ENCODE data around the gene CACNA1B. TPM values are rescaled to one million over a fixed set of nuclear protein-coding genes. Genes with fewer than 3 reads are reported as not detected.

Gene CACNA1B
- total and polyA plus RNA-seq, 2 donors (not counting 1 experiment from before 2014, with no cell fraction given): 0.15 TPM; not detected in 1

- no peak for ATAC-seq (ENCODE audit: low read depth)
- Histone ChIP-seq H3K9me3 (ENCODE audit: control extremely low read depth in 1 of 3, control insufficient read depth in 2 of 3, insufficient read depth in 1 of 3, low read length in 2 of 3) (peaks cover 0 to 8% (median 0%) of the 10 kb centered on the region in 3 donors), H2AFZ (ENCODE audit: insufficient read depth, low read depth, low read length, poor library complexity, severe bottlenecking) (no peak overlapping the region), H3K4me2 (replicated peaks; ENCODE audit: low read depth, low read length, poor library complexity, severe bottlenecking) (no peak overlapping the region), H4K20me1 (ENCODE audit: control insufficient read depth, insufficient read depth, low read length, poor library complexity, severe bottlenecking) (no peaks in the 10 kb centered on the region), H3K4me3 (ENCODE audit: control extremely low read depth in 1 of 5, extremely low read depth in 1 of 5, insufficient read depth in 1 of 5, low read depth in 2 of 5, low read length in 4 of 5) (no peak overlapping the region), H3K9ac (ENCODE audit: low read length) (no peak overlapping the region), H3K36me3 (replicated peaks in 1 of 2; ENCODE audit: control extremely low read depth in 1 of 2, control insufficient read depth in 1 of 2, extremely low read depth in 1 of 2, insufficient read depth in 2 of 2, low read length in 1 of 2) (no peaks in the 10 kb centered on the region), H3K27me3 (replicated peaks in 1 of 4; ENCODE audit: control extremely low read depth in 1 of 4, control insufficient read depth in 3 of 4, insufficient read depth in 4 of 4, low read length in 3 of 4) (no peaks in the 10 kb centered on the region), H3K79me2 (ENCODE audit: control insufficient read depth, insufficient read depth, low read length) (no peaks in the 10 kb centered on the region), H3K4me1 (ENCODE audit: control insufficient read depth in 2 of 2, insufficient read depth in 2 of 2, low read length in 2 of 2) (no peaks in the 10 kb centered on the region), H3K27ac (ENCODE audit: low read length in 2 of 2) (no peak overlapping the region)
- no peaks in the 10 kb centered on the region for H3K4me1 Mint-ChIP-seq
- no peak overlapping the region for H3K4me3 Mint-ChIP-seq
- WGBS (ENCODE audit: insufficient coverage): 83% methylated on average over 16 of the region's 16 CpGs
- H3K27ac Mint-ChIP-seq: no peak overlapping the region
- TF ChIP-seq CTCF (IDR thresholded peaks at IDR 0.05) (no peak), EZH2 (IDR thresholded peaks at IDR 0.05; ENCODE audit: borderline replicate concordance, insufficient read depth, low read depth, low read length, poor library complexity, severe bottlenecking) (no peak)
- no peak for DNase-seq
- ChIA-PET CTCF (no interaction called here), POLR2A (no interaction called here)
- peaks cover 3% of the 10 kb centered on the region for H3K27me3 Mint-ChIP-seq
- no peaks in the 10 kb centered on the region for H3K9me3 Mint-ChIP-seq (ENCODE audit: insufficient read depth)
- intact Hi-C loops (cut with micrococcal nuclease): no loop called here
Measured at GRCh38 chr9:138101444-138102234, 224.1 kb downstream of the CACNA1B start.

- intact Hi-C loops (cut with micrococcal nuclease): no loop called here
- H3K27ac Mint-ChIP-seq: no peak overlapping the region
- Histone ChIP-seq H3K36me3 (replicated peaks in 1 of 2; ENCODE audit: control extremely low read depth in 1 of 2, control insufficient read depth in 1 of 2, extremely low read depth in 1 of 2, insufficient read depth in 2 of 2, low read length in 1 of 2) (no peaks in the 10 kb centered on the region), H3K4me1 (ENCODE audit: control insufficient read depth in 2 of 2, insufficient read depth in 2 of 2, low read length in 2 of 2) (no peaks in the 10 kb centered on the region), H3K9ac (ENCODE audit: low read length) (no peak overlapping the region), H3K79me2 (ENCODE audit: control insufficient read depth, insufficient read depth, low read length) (no peaks in the 10 kb centered on the region), H3K27ac (ENCODE audit: low read length in 2 of 2) (no peak overlapping the region), H2AFZ (ENCODE audit: insufficient read depth, low read depth, low read length, poor library complexity, severe bottlenecking) (no peak overlapping the region), H3K4me2 (replicated peaks; ENCODE audit: low read depth, low read length, poor library complexity, severe bottlenecking) (no peak overlapping the region), H4K20me1 (ENCODE audit: control insufficient read depth, insufficient read depth, low read length, poor library complexity, severe bottlenecking) (no peaks in the 10 kb centered on the region), H3K9me3 (ENCODE audit: control extremely low read depth in 1 of 3, control insufficient read depth in 2 of 3, insufficient read depth in 1 of 3, low read length in 2 of 3) (peaks cover 0 to 8% (median 0%) of the 10 kb centered on the region in 3 donors), H3K27me3 (replicated peaks in 1 of 4; ENCODE audit: control extremely low read depth in 1 of 4, control insufficient read depth in 3 of 4, insufficient read depth in 4 of 4, low read length in 3 of 4) (no peaks in the 10 kb centered on the region), H3K4me3 (ENCODE audit: control extremely low read depth in 1 of 5, extremely low read depth in 1 of 5, insufficient read depth in 1 of 5, low read depth in 2 of 5, low read length in 4 of 5) (no peak overlapping the region)
- no peak for DNase-seq
- no peaks in the 10 kb centered on the region for H3K9me3 Mint-ChIP-seq (ENCODE audit: insufficient read depth)
- H3K4me1 Mint-ChIP-seq: no peaks in the 10 kb centered on the region
- ChIA-PET POLR2A (no interaction called here), CTCF (no interaction called here)
- H3K27me3 Mint-ChIP-seq: peaks cover 7% of the 10 kb centered on the region
- WGBS (ENCODE audit: insufficient coverage): 78% methylated on average over 14 of the region's 23 CpGs
- no peak for ATAC-seq (ENCODE audit: low read depth)
- TF ChIP-seq CTCF (IDR thresholded peaks at IDR 0.05) (no peak), EZH2 (IDR thresholded peaks at IDR 0.05; ENCODE audit: borderline replicate concordance, insufficient read depth, low read depth, low read length, poor library complexity, severe bottlenecking) (no peak)
- H3K4me3 Mint-ChIP-seq: no peak overlapping the region
Measured at GRCh38 chr9:138102246-138103051, 224.9 kb downstream of the CACNA1B start.
